Adipocyte (in vitro differentiated cells): ENCODE measurements around the gene PPIB.
"Not testable (repeated sequence)": the region's sequence is repeated elsewhere in the genome, so short reads cannot be mapped to it uniquely, and the experiment has no call there.

Experiments used
- DNase-seq: peaks from one replicate; pipeline ENCODE4 v3.0.0-alpha.2; 2015; ENCODE audit warnings: low read depth
- H3K27me3 ChIP-seq: replicated peaks from 2 replicates; pipeline ENCODE4 v1.7.0; 2013; ENCODE audit warnings: mild to moderate bottlenecking, low read length, moderate library complexity; ENCODE audit not compliant: control insufficient read depth, insufficient read depth
- H3K36me3 ChIP-seq: 2 replicates; pipeline ENCODE4 v1.7.0; 2013; ENCODE audit warnings: low read length, mild to moderate bottlenecking, moderate library complexity; ENCODE audit not compliant: control insufficient read depth, insufficient read depth, severe bottlenecking
- H3K4me1 ChIP-seq: 2 replicates; pipeline ENCODE4 v1.7.0; 2013; ENCODE audit warnings: mild to moderate bottlenecking, low read length, moderate library complexity; ENCODE audit not compliant: control insufficient read depth, insufficient read depth
- H3K4me3 ChIP-seq: 2 replicates; pipeline ENCODE4 v1.7.0; 2013; ENCODE audit warnings: mild to moderate bottlenecking, low read length, moderate library complexity
- H3K9ac ChIP-seq: 2 replicates; pipeline ENCODE4 v1.7.0; 2013; ENCODE audit warnings: mild to moderate bottlenecking, low read length, moderate library complexity
- H3K9me3 ChIP-seq: 2 replicates; pipeline ENCODE4 v1.7.0; 2013; ENCODE audit warnings: mild to moderate bottlenecking, low read length, moderate library complexity; ENCODE audit not compliant: control insufficient read depth

The PPIB gene

DNA sequence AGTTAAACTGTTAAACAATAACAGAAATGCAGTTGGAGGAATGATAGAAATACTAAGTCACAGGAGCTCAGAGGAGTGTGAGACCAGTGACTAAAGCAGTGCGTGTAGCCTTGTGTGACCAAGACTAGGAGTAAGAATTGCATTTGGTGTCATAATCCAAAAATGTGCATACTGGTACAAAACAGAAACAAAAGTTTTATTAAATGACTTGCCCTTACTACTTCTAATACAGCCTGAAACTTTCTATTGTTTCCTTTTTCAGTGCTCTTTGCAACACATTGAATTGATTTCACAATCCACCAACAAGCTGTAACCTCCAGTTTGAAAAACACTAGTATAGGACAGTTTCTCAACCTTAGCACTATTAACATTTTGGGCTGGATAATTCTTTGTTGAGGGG is 49.9 kb downstream of the PPIB start:
- Histone ChIP-seq H3K36me3 (peaks cover 41% of the 10 kb centered on the region), H3K4me1 (peaks cover 53% of the 10 kb centered on the region), H3K4me3 (peak overlapping the region; percentile 54), H3K9me3 (no peaks in the 10 kb centered on the region), H3K27me3 (no peaks in the 10 kb centered on the region), H3K9ac (peak overlapping the region; percentile 79)
- peak; percentile 78 for DNase-seq

DNA sequence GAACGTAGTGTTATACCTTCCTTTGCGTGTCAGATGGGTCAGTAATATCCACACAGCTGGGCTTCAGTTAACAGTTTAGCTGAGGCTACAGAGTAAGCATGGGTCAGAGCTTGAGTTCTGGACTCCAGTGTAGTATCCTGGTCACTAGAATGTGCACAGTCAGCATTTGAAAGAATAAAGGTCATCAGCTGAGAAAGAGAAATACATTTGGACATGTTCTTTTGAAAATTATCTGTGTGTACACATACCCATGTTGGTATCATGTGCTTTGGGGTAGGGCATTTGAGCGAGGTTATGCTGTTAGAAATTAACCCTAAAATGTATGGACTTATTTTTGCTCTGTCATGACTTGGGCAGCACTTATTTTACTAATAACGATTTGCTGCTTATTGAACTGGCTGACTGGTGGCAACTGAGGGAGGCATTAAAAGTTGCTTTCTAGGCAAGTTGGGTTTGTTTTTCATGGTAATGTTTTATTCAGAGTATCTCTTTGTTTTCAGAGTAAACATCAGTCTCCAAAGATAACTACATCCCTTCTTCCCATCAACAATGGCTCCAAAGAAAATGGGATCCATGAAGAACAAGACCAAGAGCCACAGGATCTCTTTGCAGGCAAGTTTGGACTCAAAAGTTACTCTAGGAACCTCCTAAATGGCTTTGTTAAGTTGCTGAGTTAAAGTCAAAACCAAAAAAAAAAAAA is 50.6 kb downstream of the PPIB start:
- H3K9ac ChIP-seq: peak overlapping the region; percentile 79
- peaks cover 58% of the 10 kb centered on the region for H3K4me1 ChIP-seq
- no peaks in the 10 kb centered on the region for H3K27me3 ChIP-seq
- H3K4me3 ChIP-seq: peak overlapping the region; percentile 54
- DNase-seq: no peak
- H3K36me3 ChIP-seq: peaks cover 35% of the 10 kb centered on the region
- no peaks in the 10 kb centered on the region for H3K9me3 ChIP-seq

DNA sequence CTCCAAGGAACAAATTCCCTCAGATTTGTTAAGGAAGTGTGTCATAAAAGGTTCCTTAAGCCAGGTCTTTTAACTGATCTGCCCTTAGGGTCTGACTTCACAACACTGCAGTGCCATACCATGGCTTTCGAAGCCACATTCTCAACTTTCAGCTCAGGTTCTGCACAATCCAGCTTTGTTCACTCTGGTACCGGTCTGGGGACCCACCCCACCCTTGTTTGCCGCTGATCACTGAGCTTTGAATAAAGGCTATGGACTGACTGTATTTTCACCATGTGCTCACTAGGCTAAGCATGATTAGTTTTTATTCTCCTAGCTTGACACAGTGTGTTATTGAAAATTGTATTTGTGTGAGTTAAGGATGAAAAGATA is 51.2 kb downstream of the PPIB start:
- no peak for DNase-seq
- peaks cover 60% of the 10 kb centered on the region for H3K4me1 ChIP-seq
- peaks cover 31% of the 10 kb centered on the region for H3K36me3 ChIP-seq
- H3K4me3 ChIP-seq: no peak overlapping the region
- no peaks in the 10 kb centered on the region for H3K27me3 ChIP-seq
- H3K9ac ChIP-seq: peak overlapping the region; percentile 79
- no peaks in the 10 kb centered on the region for H3K9me3 ChIP-seq

DNA sequence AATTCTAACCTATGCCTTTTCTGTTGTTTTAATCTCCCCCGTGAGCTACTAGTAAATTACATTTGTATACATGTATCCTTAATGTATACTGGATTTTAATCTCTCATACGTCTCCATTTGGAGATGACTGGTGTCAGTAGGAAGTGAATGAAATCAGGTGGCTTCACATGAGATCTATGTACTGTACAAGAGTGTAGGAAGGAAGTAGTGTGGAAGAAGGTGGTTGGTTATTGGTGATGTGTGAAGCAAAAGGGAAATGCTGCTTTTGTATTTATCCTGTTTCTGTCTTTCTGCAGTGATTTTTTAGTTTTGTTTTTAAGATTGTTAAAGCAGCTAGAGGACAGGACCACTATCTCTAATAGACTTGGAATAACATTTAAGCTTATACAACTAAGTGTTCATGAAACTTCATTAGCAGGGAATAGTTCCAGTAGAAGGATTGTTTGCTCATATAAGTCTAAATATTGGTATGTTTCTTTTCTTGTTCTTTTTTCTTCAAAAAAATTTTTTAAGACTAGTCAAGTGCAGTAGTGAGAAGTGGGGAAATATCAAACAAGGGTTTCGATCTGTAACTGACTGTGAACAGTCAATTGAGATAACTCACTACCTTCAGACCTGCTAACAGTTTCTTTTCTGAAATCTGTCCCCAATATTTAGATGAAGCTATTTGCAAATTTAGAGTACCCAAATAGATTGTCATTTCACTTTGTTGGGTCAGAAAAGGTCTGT is 51.7 kb downstream of the PPIB start:
- peak overlapping the region; percentile 79 for H3K9ac ChIP-seq
- DNase-seq: no peak
- H3K9me3 ChIP-seq: no peaks in the 10 kb centered on the region
- no peaks in the 10 kb centered on the region for H3K27me3 ChIP-seq
- H3K36me3 ChIP-seq: peaks cover 26% of the 10 kb centered on the region
- H3K4me1 ChIP-seq: peaks cover 60% of the 10 kb centered on the region
- no peak overlapping the region for H3K4me3 ChIP-seq

DNA sequence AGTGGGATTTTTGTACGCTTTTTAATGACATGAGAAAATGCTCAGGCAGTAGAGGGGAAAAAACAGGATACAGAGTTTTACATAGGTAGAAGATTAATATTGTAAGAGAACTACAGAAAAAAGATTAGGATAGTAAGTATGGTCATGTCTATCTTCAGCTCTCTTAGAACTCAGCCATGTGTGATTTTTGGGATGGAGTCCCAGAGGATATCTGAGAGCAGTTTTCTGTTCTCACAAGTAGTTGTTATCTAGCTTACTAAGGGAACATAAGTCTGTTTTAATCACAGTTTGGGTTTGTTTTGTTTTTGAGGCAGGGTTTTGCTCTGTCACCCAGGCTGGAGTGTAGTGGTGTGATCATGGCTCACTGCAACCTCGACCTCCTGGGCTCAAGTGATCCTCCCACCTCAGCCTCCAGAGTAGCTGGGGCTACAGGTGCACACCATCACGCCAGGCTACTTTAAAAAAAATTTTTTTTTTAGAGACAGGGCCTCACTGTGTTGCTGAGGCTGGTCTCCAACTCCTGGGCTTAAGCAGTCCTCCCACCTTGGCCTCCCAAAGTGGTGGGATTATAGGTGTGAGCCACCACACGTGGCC is 52.6 kb downstream of the PPIB start:
- not testable (repeated sequence) for H3K4me3 ChIP-seq, H3K9me3 ChIP-seq, H3K27me3 ChIP-seq, H3K9ac ChIP-seq, DNase-seq
- H3K4me1 ChIP-seq: peaks cover 60% of the 10 kb centered on the region
- peaks cover 16% of the 10 kb centered on the region for H3K36me3 ChIP-seq

DNA sequence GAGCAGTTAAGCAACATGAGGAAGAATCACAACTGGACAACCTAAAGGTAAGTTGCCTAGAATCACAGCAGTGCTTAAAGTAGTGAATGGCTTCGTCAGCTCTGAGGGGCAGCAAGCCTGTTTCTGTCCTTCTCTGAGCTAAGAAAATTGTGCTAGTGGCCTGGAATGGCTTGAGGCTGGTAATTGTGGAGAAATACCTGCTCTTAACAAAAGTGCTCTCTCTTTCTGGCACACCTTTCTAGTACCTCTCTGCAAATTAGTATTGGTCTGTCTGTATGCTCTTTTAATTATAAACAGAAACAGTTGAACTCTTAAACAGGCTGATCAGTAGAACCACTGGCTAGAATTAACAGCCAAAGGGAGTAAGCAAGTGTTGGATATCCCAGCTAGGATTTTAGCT is 55.5 kb downstream of the PPIB start:
- H3K9ac ChIP-seq: no peak overlapping the region
- H3K9me3 ChIP-seq: no peaks in the 10 kb centered on the region
- peaks cover 50% of the 10 kb centered on the region for H3K4me1 ChIP-seq
- no peak overlapping the region for H3K4me3 ChIP-seq
- no peaks in the 10 kb centered on the region for H3K27me3 ChIP-seq
- DNase-seq: no peak
- no peaks in the 10 kb centered on the region for H3K36me3 ChIP-seq
